ENCODE data around the gene HIP1R. TPM values are rescaled to one million over a fixed set of nuclear protein-coding genes. Genes with fewer than 3 reads are reported as not detected.
A peak's percentile ranks its signal among the peaks of the same experiment; 100 is the strongest.

HIP1R gene
- total RNA-seq, 1 donor from 2014 or later = 86.5 TPM

GRCh38 chr12:122858171-122858570, 22.9 kb downstream of the HIP1R start:
- Histone ChIP-seq H3K27me3 (ENCODE audit: control insufficient read depth, insufficient read depth, low read length) (no peaks in the 10 kb centered on the region), H3K4me3 (ENCODE audit: low read depth, low read length) (no peak overlapping the region), H3K36me3 (ENCODE audit: control insufficient read depth, insufficient read depth, low read length) (no peaks in the 10 kb centered on the region)
- DNase-seq (ENCODE audit: low read depth) = no peak
- TF ChIP-seq, protein P1, sequence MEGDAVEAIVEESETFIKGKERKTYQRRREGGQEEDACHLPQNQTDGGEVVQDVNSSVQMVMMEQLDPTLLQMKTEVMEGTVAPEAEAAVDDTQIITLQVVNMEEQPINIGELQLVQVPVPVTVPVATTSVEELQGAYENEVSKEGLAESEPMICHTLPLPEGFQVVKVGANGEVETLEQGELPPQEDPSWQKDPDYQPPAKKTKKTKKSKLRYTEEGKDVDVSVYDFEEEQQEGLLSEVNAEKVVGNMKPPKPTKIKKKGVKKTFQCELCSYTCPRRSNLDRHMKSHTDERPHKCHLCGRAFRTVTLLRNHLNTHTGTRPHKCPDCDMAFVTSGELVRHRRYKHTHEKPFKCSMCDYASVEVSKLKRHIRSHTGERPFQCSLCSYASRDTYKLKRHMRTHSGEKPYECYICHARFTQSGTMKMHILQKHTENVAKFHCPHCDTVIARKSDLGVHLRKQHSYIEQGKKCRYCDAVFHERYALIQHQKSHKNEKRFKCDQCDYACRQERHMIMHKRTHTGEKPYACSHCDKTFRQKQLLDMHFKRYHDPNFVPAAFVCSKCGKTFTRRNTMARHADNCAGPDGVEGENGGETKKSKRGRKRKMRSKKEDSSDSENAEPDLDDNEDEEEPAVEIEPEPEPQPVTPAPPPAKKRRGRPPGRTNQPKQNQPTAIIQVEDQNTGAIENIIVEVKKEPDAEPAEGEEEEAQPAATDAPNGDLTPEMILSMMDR (IDR thresholded peaks at IDR 0.05; ENCODE audit: insufficient read depth, low read length, poor library complexity, severe bottlenecking) = no peak

GRCh38 chr12:122858591-122859302, 23.5 kb downstream of the HIP1R start:
- DNase-seq (ENCODE audit: low read depth) = no peak
- Histone ChIP-seq H3K36me3 (ENCODE audit: control insufficient read depth, insufficient read depth, low read length) (no peaks in the 10 kb centered on the region), H3K4me3 (ENCODE audit: low read depth, low read length) (no peak overlapping the region), H3K27me3 (ENCODE audit: control insufficient read depth, insufficient read depth, low read length) (no peaks in the 10 kb centered on the region)
- TF ChIP-seq, protein P1 (IDR thresholded peaks at IDR 0.05; ENCODE audit: insufficient read depth, low read length, poor library complexity, severe bottlenecking) = no peak

DNA sequence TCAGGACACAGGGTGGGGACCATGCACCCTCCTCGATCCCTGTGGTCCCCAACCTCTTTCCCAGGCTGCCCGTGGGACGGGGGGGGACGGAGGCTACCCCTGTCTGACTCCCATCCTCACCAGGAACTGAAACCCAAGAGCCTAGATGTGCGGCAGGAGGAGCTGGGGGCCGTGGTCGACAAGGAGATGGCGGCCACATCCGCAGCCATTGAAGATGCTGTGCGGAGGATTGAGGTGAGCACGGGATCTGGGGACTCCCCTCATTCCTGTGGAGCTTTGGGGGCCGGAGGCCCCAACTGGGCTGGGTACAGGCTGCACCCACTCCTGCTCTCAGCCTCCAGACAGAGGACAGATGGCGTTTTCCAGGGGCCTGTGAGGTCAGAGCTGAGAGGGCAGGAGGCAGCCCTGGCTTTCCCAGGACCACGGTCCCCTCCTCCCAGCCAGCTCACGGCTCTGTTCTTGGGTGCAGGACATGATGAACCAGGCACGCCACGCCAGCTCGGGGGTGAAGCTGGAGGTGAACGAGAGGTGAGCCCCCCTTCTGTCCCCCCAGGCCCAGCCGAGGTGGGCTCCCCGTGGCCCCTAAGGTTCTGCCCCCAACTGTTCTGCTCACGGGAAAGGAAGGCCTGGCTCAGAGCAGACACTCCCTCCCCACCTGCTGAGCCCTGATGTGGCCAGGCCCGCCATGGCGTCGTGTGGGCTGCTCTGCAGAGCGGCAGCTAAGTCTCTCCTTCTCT, 24.2 kb downstream of the HIP1R start:
- TF ChIP-seq, protein P1 (IDR thresholded peaks at IDR 0.05; ENCODE audit: insufficient read depth, low read length, poor library complexity, severe bottlenecking) = no peak
- H3K27me3 ChIP-seq (ENCODE audit: control insufficient read depth, insufficient read depth, low read length) = no peaks in the 10 kb centered on the region
- no peak overlapping the region for H3K4me3 ChIP-seq (ENCODE audit: low read depth, low read length)
- H3K36me3 ChIP-seq (ENCODE audit: control insufficient read depth, insufficient read depth, low read length) = no peaks in the 10 kb centered on the region
- no peak for DNase-seq (ENCODE audit: low read depth)

DNA sequence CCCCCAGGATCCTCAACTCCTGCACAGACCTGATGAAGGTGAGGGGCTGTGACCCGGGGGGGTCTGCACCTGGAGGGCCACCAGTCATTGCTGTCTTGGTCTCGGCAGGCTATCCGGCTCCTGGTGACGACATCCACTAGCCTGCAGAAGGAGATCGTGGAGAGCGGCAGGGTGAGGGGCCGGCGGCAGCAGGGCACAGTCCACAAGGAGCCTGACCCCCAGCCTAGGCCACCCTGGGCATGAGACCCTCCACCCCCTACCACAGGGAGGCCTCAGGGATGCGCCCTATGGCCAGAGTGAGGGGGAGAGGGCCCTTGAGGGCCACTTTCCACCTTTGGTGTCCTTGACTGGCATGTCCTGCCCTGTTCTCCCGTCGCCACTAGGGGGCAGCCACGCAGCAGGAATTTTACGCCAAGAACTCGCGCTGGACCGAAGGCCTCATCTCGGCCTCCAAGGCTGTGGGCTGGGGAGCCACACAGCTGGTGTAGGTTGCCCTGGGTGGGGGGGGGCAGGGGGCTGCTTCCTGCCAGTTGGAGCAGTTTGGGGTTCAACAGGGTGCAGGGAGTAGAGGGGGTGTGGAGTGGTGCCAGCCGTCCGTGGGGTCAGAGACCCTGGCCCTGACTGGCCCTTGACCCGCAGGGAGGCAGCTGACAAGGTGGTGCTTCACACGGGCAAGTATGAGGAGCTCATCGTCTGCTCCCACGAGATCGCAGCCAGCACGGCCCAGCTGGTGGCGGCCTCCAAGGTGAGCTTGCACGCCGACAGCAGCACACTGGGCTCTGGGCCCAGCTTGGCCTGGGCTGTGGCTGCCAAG, 25.0 kb downstream of the HIP1R start:
- Histone ChIP-seq H3K27me3 (ENCODE audit: control insufficient read depth, insufficient read depth, low read length) (no peaks in the 10 kb centered on the region), H3K36me3 (ENCODE audit: control insufficient read depth, insufficient read depth, low read length) (no peaks in the 10 kb centered on the region), H3K4me3 (ENCODE audit: low read depth, low read length) (no peak overlapping the region)
- TF ChIP-seq, protein P1 (IDR thresholded peaks at IDR 0.05; ENCODE audit: insufficient read depth, low read length, poor library complexity, severe bottlenecking) = peak; percentile 88
- no peak for DNase-seq (ENCODE audit: low read depth)

- DNase-seq (ENCODE audit: low read depth) = no peak
- TF ChIP-seq, protein P1 (IDR thresholded peaks at IDR 0.05; ENCODE audit: insufficient read depth, low read length, poor library complexity, severe bottlenecking) = no peak
- Histone ChIP-seq H3K4me3 (ENCODE audit: low read depth, low read length) (no peak overlapping the region), H3K36me3 (ENCODE audit: control insufficient read depth, insufficient read depth, low read length) (peaks cover 1% of the 10 kb centered on the region), H3K27me3 (ENCODE audit: control insufficient read depth, insufficient read depth, low read length) (no peaks in the 10 kb centered on the region)
These were observed 25.8 kb downstream of the HIP1R start for GRCh38 chr12:122860854-122861586.
